ENCODE results near the gene SOX15. TPM values are rescaled to one million over a fixed set of nuclear protein-coding genes. Genes with fewer than 3 reads are reported as not detected.

Gene SOX15
- total RNA-seq, 4 donors from 2014 or later, result 0.56 to 0.95 (median 0.72) TPM; not detected in 1

DNA sequence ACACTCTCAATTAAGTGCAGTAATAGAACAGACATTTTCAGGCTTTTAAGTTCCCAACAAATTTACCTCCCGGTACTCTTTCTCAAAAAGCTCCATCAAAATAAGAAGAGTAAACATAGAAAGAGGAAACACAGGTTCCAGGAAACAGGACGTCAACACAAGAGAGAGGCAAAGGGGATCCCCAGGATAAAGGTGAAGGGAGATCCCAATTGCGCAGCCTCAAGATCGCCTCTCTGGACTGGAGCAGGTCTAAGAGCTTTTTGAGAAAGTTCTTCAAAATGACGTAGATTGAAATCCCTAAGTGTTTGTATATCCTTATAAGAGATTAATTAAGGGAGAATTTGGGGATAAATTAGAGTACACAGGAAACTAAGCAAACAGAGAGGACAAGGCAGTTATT lies 28.7 kb upstream of the SOX15 start:
- TF ChIP-seq, protein P1, sequence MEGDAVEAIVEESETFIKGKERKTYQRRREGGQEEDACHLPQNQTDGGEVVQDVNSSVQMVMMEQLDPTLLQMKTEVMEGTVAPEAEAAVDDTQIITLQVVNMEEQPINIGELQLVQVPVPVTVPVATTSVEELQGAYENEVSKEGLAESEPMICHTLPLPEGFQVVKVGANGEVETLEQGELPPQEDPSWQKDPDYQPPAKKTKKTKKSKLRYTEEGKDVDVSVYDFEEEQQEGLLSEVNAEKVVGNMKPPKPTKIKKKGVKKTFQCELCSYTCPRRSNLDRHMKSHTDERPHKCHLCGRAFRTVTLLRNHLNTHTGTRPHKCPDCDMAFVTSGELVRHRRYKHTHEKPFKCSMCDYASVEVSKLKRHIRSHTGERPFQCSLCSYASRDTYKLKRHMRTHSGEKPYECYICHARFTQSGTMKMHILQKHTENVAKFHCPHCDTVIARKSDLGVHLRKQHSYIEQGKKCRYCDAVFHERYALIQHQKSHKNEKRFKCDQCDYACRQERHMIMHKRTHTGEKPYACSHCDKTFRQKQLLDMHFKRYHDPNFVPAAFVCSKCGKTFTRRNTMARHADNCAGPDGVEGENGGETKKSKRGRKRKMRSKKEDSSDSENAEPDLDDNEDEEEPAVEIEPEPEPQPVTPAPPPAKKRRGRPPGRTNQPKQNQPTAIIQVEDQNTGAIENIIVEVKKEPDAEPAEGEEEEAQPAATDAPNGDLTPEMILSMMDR (IDR thresholded peaks at IDR 0.05), result no peak
- DNase-seq (ENCODE audit: low spot score) (no peak), ATAC-seq (ENCODE audit: low FRiP score) (no peak)

DNA sequence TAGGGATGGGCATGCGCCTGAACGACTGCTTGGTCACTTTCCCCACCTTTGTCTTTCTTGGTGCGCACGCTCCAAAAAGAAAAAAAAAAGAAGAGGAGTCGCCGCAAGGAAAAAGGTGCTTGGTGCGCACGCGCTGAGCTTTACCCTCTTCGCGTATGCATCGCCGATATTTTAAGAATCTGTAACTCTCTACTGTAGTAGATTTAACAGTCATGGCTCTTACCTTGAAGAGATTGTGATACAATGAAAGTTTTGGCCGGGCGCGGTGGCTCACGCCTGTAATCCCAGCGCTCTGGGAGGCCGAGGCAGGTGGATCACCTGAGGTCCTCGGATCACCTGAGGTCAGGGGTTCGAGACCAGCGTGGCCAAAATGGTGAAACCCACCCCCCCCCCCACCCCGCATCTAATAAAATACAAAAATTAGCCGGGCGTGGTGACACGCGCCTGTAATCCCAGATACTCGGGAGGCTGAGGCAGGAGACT lies 25.4 kb upstream of the SOX15 start:
- ATAC-seq (ENCODE audit: low FRiP score) (no peak), DNase-seq (ENCODE audit: low spot score) (no peak)
- TF ChIP-seq, protein P1 (IDR thresholded peaks at IDR 0.05), result no peak

GRCh38 chr17:7614425-7615264 lies 24.8 kb upstream of the SOX15 start, which contains the start of gene FXR2:
TSS of gene FXR2 (minus strand) at chr17:7614897. CDS start at chr17:7614532, 365 bp downstream.
- ATAC-seq (ENCODE audit: low FRiP score), result peak; percentile 99
- DNase-seq (ENCODE audit: low spot score), result peak; percentile 93
- TF ChIP-seq, protein P1 (IDR thresholded peaks at IDR 0.05), result no peak

GRCh38 chr17:7613769-7614424 lies 24.0 kb upstream of the SOX15 start:
- ATAC-seq (ENCODE audit: low FRiP score), result peak; percentile 1
- DNase-seq (ENCODE audit: low spot score), result no peak
- TF ChIP-seq, protein P1 (IDR thresholded peaks at IDR 0.05), result no peak

DNA sequence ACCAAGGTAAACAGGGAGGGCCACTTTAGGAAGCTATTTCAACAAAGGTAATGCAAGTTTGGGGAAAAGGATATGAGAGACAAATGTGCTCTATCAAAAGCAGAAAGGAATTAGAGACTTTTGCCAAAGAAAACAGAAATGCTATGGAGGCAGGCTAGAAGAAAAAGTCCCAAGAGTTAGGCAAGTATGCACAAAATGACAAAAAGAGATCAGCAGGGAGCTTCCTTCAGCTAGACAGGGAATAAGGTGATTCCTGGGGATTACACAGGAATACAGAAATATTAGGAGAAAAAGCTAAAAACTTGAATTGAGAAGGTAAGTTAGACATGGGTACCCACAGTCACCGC lies 22.4 kb upstream of the SOX15 start:
- no peak for ATAC-seq (ENCODE audit: low FRiP score)

DNA sequence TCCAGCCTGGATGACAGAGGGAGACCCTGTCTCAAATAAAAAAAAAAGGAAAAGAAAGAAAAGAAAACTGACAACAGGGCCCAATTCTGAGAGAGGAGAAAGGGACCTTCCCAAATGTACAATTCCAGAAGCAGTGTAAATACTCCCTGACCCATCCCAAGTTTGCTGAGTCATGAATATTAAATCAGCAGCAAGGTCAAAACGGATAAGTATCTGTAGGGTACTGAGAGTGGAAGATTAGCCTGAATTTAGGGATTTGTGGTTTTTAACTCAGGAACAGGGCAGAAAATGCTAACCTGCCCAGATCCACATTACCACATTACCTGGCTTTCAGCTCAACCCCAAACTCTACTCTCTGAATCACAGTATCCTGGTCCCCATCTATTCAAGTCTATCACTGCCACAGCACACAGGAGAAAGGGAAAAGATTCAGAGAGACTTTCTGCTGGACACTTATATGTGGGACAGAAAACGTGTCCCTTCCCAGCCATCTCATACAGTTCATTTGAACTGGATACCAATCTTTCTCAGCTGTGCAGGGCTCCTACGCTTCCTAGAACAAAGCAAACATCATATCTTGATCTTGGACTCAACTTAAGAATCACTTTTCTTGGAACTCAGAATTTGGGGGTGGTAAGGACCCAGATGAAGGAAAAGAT lies 21.9 kb upstream of the SOX15 start:
- TF ChIP-seq, protein P1 (IDR thresholded peaks at IDR 0.05), result no peak
- ATAC-seq (ENCODE audit: low FRiP score), result no peak
- no peak for DNase-seq (ENCODE audit: low spot score)

More for the DNA sequence above, 22.4 kb upstream of the SOX15 start:
- TF ChIP-seq, protein P1 (IDR thresholded peaks at IDR 0.05), result no peak
- DNase-seq (ENCODE audit: low spot score), result no peak

All from omental fat pad (tissue), 4 donors.